ENCODE measurements around the gene MBOAT7. TPM values are rescaled to one million over a fixed set of nuclear protein-coding genes. Genes with fewer than 3 reads are reported as not detected.

MBOAT7 gene
- total RNA-seq, 1 experiment from 2014 or later = 109 TPM

- TF ChIP-seq NFATC4 (CRISPR knock-in tag; IDR thresholded peaks at IDR 0.05) = no peak
Measured at GRCh38 chr19:54206030-54206830, 16.9 kb upstream of the MBOAT7 start (continued).

DNA sequence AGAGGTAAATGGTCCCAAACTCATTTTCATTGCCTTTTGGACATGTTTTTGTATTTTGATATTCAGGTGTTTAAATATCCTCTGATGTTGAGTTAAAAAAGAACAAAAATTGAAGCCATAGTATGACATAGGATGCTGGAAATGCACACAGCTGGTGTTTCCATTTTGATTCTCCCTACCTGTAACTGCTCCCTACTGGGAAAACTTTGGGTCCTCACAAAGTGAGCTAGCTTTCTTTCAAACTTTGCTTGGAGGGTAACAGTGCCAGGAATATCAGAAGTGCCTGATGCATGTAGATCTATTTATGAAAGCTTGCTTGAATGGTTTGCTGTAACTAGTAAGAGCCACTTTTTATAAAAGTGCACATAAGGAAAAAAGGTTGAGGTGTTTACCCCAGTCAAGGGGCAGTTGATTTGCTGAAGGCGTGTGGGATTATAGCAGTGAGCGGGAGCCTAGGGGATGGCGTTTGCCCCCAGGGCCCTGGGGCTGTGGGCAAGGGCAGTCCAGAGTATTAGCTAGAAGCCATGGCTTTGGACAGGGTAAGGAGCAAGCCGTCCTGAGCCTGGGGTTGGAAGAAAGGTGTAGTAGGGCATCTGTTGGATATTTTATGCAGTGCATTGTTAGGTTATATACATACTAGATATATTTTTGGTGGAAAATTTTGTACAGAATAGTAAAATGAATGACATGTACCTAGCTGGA, 15.5 kb upstream of the MBOAT7 start:
- H3K4me3 Mint-ChIP-seq = peak overlapping the region; percentile 100
- peaks cover 77% of the 10 kb centered on the region for H3K36me3 Mint-ChIP-seq
- H3K27ac Mint-ChIP-seq = peak overlapping the region; percentile 100
- H3K27me3 Mint-ChIP-seq (ENCODE audit: low read depth) = no peaks in the 10 kb centered on the region
- peaks cover 70% of the 10 kb centered on the region for H3K4me1 Mint-ChIP-seq
- ChIA-PET POLR2A (interaction anchor here (2.3 kb wide), 1 partner anchor 15 kb away, joined by 9 read pairs; the partner anchor contains the start of genes MBOAT7 and TSEN34), CTCF (interaction anchor here (1.3 kb wide), 1 partner anchor 61 kb away, joined by 4 read pairs; no protein-coding TSS in a partner anchor)
- H3K9me3 Mint-ChIP-seq = no peaks in the 10 kb centered on the region
- DNase-seq (ENCODE audit: low spot score) (no peak), ATAC-seq (no peak)
- no peak for TF ChIP-seq ZNF121 (CRISPR knock-in tag; IDR thresholded peaks at IDR 0.05)
- no peak for TF ChIP-seq IRF1 (CRISPR knock-in tag; IDR thresholded peaks at IDR 0.05)
- no peak for TF ChIP-seq GTF2I (CRISPR knock-in tag; conservative IDR thresholded peaks at IDR 0.05)
- no peak for TF ChIP-seq TEAD4 (CRISPR knock-in tag; IDR thresholded peaks at IDR 0.05)
- TF ChIP-seq HMGA2 (CRISPR knock-in tag; IDR thresholded peaks at IDR 0.05) = no peak
- no peak for TF ChIP-seq ATF1 (CRISPR knock-in tag; IDR thresholded peaks at IDR 0.05)
- TF ChIP-seq ZNF532 (CRISPR knock-in tag; IDR thresholded peaks at IDR 0.05; ENCODE audit: borderline replicate concordance) = no peak
- no peak for TF ChIP-seq RELA (CRISPR knock-in tag; IDR thresholded peaks at IDR 0.05; ENCODE audit: borderline replicate concordance)
- TF ChIP-seq, protein P1, sequence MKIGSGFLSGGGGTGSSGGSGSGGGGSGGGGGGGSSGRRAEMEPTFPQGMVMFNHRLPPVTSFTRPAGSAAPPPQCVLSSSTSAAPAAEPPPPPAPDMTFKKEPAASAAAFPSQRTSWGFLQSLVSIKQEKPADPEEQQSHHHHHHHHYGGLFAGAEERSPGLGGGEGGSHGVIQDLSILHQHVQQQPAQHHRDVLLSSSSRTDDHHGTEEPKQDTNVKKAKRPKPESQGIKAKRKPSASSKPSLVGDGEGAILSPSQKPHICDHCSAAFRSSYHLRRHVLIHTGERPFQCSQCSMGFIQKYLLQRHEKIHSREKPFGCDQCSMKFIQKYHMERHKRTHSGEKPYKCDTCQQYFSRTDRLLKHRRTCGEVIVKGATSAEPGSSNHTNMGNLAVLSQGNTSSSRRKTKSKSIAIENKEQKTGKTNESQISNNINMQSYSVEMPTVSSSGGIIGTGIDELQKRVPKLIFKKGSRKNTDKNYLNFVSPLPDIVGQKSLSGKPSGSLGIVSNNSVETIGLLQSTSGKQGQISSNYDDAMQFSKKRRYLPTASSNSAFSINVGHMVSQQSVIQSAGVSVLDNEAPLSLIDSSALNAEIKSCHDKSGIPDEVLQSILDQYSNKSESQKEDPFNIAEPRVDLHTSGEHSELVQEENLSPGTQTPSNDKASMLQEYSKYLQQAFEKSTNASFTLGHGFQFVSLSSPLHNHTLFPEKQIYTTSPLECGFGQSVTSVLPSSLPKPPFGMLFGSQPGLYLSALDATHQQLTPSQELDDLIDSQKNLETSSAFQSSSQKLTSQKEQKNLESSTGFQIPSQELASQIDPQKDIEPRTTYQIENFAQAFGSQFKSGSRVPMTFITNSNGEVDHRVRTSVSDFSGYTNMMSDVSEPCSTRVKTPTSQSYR (CRISPR knock-in tag; IDR thresholded peaks at IDR 0.05) = no peak
- no peak for TF ChIP-seq TCF7 (CRISPR knock-in tag; IDR thresholded peaks at IDR 0.05; ENCODE audit: low read depth)
- no peak for TF ChIP-seq TP53 (CRISPR knock-in tag; IDR thresholded peaks at IDR 0.05)
- no peak; the same call in 1 of the 2 replicates for TF ChIP-seq ZNF425 (CRISPR knock-in tag; conservative IDR thresholded peaks at IDR 0.05)
- no peak for TF ChIP-seq ARID4B (CRISPR knock-in tag; IDR thresholded peaks at IDR 0.05; ENCODE audit: borderline replicate concordance)
- no peak for TF ChIP-seq GRHL2 (CRISPR knock-in tag; IDR thresholded peaks at IDR 0.05; ENCODE audit: insufficient replicate concordance, severe bottlenecking)
- TF ChIP-seq MYBL2 (CRISPR knock-in tag; IDR thresholded peaks at IDR 0.05) = no peak
- no peak for TF ChIP-seq MXD4 (CRISPR knock-in tag; IDR thresholded peaks at IDR 0.05; ENCODE audit: borderline replicate concordance)
- TF ChIP-seq TEAD1 (CRISPR knock-in tag; IDR thresholded peaks at IDR 0.05) = no peak

Data from WTC11 (cell line).